ENCODE measurements around the gene GLI3.

The GLI3 gene

DNA sequence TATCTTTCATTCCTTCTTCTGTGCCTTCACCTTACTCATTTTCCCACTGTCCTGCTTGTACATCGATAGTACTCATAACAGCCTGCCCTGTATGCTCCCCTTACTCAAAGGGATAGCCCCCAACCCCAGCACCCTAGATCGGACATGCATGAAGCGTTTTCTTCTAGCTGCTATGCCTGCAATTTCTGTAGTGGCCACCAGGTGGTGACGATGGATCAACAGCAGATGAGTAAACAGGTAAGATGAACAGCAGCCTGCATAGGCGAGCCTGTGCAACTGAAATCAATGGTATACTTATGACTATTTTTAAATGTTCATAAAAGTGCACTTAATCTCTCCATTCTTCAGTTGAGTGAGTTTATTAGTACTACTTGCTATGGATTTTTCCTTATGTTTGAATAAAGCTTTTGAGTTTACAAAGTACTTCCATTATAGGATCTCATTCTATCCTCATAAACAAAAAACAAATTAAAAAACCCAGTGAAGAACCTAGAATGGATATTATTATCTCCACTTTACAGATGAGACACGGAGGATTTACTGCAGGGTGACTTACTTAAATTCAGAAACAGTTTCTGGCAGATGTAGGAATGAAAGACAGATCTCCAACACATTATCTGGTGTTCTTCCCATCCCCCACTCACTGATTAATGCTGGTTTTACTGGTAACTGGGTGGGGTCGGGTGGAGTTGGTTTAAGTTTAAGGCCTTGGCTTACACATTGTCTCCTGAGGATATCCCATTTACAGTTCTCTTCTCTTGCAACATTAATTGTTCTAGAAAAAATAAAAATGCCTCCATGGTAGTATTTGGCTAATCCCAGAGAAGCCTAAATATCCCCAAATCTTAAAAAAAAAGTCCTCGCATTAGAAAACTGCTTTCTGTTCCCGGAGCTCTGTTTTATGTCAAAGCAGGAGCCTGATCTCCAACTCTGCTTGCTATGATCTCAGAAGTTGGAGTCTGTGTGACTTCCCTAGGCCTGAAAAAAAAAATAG is 222.1 kb downstream of the GLI3 start:
- H3K27ac ChIP-seq, result no peak overlapping the region
- no peak for TF ChIP-seq ZFX (IDR thresholded peaks at IDR 0.05; ENCODE audit: borderline replicate concordance)
- TF ChIP-seq, protein P1, sequence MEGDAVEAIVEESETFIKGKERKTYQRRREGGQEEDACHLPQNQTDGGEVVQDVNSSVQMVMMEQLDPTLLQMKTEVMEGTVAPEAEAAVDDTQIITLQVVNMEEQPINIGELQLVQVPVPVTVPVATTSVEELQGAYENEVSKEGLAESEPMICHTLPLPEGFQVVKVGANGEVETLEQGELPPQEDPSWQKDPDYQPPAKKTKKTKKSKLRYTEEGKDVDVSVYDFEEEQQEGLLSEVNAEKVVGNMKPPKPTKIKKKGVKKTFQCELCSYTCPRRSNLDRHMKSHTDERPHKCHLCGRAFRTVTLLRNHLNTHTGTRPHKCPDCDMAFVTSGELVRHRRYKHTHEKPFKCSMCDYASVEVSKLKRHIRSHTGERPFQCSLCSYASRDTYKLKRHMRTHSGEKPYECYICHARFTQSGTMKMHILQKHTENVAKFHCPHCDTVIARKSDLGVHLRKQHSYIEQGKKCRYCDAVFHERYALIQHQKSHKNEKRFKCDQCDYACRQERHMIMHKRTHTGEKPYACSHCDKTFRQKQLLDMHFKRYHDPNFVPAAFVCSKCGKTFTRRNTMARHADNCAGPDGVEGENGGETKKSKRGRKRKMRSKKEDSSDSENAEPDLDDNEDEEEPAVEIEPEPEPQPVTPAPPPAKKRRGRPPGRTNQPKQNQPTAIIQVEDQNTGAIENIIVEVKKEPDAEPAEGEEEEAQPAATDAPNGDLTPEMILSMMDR (IDR thresholded peaks at IDR 0.05), result peak; percentile 92

DNA sequence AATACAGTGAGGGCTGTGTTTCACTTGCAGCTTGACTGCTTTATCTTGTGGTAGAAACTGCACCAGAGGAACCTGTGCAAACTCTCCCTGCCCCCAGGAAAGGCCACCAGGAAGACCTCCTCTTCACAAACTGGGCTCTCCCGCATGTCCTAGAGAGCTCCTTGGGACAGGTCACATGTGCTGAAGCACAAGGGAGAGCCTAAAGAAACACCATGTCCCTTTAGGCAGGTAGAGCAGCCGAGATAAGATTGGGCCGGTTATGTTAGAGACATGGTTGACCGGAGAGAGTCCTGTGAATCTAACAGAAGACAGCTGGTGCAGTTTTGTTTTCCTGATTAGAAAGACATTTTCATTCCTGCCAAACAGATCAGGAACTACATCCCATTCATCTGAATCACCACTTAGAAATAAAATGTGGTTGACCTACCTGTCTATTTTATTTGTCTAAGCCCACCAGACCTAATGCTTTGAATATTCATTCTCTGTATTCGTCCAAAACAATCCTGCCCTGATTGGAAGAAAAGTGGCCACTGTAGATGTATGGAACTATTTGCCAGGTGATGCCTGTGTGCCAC is 224.1 kb downstream of the GLI3 start:
- H3K27ac ChIP-seq, result no peak overlapping the region
- TF ChIP-seq ZFX (IDR thresholded peaks at IDR 0.05; ENCODE audit: borderline replicate concordance), result no peak
- TF ChIP-seq, protein P1 (IDR thresholded peaks at IDR 0.05), result no peak

DNA sequence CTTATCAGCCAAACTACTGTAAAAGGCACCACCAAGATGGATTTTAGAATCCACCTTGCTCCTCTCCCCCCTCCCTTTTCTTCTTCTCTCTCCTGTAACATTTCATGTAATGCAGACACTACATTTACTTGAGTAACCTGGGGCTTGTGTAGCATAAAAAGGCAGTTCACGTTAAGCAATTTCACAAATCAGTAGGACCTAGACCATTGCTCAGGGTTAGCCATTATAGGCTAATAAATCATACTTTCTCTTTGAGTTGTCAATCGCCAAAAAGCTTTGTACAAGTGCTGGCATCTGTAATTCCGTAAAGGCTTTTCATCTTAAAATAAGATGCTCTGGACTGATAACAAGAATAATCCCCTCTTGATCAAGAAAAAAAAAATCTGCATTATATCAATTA is 224.7 kb downstream of the GLI3 start:
- H3K27ac ChIP-seq, result no peak overlapping the region

DNA sequence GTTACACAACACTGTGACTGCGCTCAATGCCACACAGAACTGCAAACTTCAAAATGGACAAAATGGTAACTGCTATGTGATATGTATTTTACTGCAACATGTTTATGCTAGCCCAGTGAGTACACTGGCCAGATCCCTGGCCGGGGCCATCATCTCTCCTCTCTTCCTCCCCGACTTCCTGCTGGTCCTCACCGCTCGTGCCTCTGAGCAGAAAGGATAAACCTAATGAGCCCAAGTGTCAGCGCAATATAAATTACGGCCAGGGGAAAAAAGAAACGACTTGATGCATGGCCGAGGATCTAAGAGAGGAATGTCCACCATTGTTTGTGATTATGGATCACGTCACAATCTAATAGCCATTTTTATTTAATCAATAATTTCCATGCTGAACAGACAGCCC is 225.2 kb downstream of the GLI3 start:
- TF ChIP-seq, protein P1 (IDR thresholded peaks at IDR 0.05), result no peak
- TF ChIP-seq ZFX (IDR thresholded peaks at IDR 0.05; ENCODE audit: borderline replicate concordance), result no peak
- H3K27ac ChIP-seq, result no peak overlapping the region

More for the DNA sequence above, 224.7 kb downstream of the GLI3 start:
- TF ChIP-seq, protein P1 (IDR thresholded peaks at IDR 0.05), result no peak

DNA sequence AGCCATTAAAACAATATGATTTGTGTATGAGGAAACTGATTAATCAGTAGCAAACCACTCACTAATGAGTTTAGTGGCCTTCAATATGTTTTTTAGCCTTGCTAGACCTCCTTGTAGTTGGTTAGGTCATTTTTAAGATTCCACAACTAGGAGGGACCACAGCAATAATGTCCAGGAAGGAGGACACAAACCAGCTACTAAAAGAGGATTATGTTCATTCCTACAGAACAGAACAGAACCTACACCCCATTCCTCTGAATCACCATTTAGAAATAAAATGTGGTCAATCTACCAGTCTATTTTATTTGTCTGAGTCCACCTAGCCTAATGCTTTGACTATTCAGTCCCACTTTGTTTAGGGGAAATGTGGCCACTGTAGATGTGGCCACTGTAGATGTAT is 226.3 kb downstream of the GLI3 start:
- no peak overlapping the region for H3K27ac ChIP-seq
- no peak for TF ChIP-seq ZFX (IDR thresholded peaks at IDR 0.05; ENCODE audit: borderline replicate concordance)
- TF ChIP-seq, protein P1 (IDR thresholded peaks at IDR 0.05), result no peak

DNA sequence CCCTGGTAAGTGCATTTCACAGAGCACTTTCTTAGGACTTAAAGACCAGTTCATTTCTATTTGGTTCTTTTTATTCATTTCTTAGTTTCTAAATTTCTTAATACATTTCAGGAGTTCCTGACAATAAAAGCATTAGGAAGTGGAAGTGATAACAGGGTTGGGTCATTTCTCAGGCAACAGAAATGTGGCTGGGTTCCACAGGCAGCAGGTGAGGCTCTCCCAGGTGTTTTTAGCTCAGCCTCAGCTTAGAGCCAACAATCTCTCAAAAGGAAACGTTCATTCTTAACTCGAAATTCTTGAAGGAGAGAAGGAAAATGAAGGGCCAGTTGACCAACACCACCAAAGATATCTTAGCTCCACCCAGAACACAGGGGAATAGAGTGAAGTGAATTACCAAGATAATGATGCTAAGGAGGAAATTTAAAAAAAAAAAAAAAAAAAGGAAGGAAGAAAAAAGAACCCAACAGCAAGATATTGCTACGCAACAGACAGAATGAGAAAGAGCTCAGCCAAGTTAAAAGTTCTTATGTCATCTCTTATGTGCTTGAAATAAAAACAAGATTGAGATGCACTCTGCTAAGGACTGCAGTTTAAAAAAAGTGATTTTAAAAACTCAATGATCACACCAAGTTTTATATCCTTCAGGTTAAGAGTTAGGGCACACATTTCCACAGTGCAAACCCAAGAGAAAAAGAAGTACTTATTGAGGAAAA is 230.1 kb downstream of the GLI3 start:
- no peak overlapping the region for H3K27ac ChIP-seq
- TF ChIP-seq, protein P1 (IDR thresholded peaks at IDR 0.05), result no peak
- TF ChIP-seq ZFX (IDR thresholded peaks at IDR 0.05; ENCODE audit: borderline replicate concordance), result no peak

Measured in 22Rv1 (cell line).